22Rv1 (cell line): ENCODE measurements around the gene BAMBI.

Experiments
- ZFX ChIP-seq: fragments of 450-650 bp; IDR thresholded peaks from 2 replicates; pipeline ENCODE4 v1.6.1; 2017; ENCODE audit warnings: antibody characterized with exemption, borderline replicate concordance
- TF ChIP-seq, protein P1 (sequence below): fragments of 450-650 bp; IDR thresholded peaks from 2 replicates; pipeline ENCODE4 v1.5.1; 2017; ENCODE audit warnings: mild to moderate bottlenecking

DNA sequence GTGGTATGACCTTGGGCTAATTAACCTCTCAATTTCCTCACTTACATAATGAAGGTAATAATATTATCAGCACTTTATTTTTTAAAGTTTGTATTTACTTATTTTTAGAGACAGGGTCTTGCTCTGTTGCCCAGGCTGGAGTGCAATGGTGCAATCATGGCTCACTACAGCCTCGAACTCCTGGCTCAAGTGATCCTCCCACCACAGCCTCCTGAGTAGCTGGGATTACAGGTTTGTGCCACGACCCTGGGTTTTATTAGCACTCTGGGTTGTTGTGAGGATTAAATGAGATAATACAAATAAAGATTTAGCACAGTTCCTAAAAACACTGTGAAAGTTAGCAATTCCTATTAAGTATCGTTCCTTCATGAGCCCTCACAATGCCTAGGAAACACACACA lies 14.7 kb downstream of the BAMBI start:
- TF ChIP-seq, protein P1, sequence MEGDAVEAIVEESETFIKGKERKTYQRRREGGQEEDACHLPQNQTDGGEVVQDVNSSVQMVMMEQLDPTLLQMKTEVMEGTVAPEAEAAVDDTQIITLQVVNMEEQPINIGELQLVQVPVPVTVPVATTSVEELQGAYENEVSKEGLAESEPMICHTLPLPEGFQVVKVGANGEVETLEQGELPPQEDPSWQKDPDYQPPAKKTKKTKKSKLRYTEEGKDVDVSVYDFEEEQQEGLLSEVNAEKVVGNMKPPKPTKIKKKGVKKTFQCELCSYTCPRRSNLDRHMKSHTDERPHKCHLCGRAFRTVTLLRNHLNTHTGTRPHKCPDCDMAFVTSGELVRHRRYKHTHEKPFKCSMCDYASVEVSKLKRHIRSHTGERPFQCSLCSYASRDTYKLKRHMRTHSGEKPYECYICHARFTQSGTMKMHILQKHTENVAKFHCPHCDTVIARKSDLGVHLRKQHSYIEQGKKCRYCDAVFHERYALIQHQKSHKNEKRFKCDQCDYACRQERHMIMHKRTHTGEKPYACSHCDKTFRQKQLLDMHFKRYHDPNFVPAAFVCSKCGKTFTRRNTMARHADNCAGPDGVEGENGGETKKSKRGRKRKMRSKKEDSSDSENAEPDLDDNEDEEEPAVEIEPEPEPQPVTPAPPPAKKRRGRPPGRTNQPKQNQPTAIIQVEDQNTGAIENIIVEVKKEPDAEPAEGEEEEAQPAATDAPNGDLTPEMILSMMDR, result no peak
- no peak for TF ChIP-seq ZFX
